Hematopoietic multipotent progenitor cell treated with erythropoietin and hydrocortisone succinate and interleukin-3 and kit ligand, for 6 days (in vitro differentiated cells): ENCODE data around the gene BCL7B.
"Not testable (repeated sequence)": the region's sequence is repeated elsewhere in the genome, so short reads cannot be mapped to it uniquely, and the experiment has no call there.

ENCODE experiments used
- DNase-seq: peaks from one replicate; pipeline ENCODE4 v3.0.0-alpha.2; 2015

Gene BCL7B

DNA sequence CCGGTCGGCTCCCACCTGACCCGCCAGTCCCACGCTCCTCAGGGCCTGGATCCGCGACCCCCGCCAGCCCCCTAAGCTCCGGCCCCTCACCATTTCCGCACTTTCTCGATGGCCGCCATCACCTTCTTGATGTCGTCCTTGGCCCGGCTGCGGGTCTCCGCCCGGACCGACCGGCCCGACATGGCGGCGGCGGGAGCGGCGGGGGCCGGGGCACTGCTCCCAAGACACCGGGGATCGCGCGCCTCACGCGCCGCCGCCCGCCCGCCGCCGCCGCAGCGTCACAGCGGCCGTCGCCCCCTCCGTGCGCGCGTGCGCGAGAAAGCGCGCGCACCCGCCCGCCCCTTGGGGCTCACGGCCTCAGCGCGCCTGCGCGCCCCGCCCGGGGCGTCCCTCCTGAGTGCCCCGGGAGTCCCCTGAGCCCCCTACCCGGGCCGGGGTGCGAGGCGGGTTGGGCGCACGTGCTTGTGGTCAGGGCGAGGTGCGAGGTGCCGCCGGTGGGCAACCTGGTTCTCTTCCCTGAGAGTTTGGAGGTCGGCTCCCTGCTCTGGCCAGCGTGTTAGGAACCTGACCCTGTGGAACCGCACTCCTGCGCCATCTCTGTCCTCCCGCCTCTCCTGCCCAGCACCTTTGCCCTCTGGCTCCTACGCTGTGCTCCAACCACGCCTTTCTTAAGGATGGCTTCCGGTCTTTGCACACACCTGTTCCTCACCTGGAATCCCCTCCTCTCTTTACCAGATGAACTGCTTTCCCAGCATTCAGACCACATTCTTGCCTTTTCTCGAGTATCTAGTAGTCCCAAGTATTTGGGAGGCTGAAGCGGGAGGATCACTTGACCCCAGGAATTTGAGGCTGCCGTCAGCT lies at the start of gene BCL7B:
TSS of gene BCL7B (minus strand) at position 294 of the 861 bp plus-strand sequence. CDS start at position 182, 112 bp downstream.
- peak; percentile 81 for DNase-seq

- no peak for DNase-seq
These were observed 48.2 kb upstream of the BCL7B start for GRCh38 chr7:73605601-73606220.

GRCh38 chr7:73602721-73603651 lies 45.5 kb upstream of the BCL7B start:
- no peak for DNase-seq

GRCh38 chr7:73599916-73600315 lies 42.4 kb upstream of the BCL7B start:
- DNase-seq: no peak

GRCh38 chr7:73599151-73599882 lies 41.8 kb upstream of the BCL7B start:
- DNase-seq: no peak

GRCh38 chr7:73597978-73598782 lies 40.7 kb upstream of the BCL7B start:
- no peak for DNase-seq

DNA sequence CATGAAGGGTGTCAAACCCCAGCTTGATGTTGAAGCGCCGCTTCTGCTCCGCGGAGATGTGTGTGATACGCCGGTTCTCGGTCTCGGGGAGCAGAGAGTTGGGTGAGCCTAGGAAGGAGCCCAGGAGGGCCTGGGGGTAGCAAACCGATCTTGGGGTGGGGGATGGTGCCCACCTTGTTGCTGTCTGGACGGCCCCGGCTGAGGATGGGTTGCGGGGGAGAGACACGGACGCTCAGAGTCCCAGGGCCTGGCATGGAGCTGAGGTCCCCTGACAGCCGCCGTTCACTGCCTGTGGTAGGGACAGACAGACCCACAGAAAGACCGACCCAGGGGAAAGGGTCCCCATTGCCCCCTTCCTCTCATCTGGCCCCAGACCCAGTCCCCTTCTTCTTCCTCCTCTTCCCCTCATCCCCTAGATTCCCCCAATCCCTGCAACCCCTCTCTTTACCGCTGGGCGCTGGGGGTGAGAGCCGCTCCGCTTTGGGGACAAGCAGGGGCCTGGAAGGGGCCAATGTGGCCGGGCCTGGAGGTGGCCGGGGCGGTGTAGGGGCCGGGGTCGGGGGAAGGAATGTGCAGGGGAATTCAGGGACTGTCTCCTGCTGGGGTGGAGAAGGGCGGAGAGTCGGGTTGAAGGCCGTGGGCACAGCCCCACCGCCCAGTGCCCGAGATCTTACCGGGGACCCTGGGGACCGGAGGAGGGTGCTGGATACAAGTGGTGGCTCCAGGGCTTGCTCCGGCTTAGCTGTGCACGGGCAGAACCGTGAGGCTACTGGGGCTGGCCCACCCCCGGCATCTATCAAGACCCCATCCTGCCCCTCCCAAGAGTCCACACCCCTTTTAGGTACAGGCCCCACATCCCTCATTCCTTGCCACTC lies 38.9 kb upstream of the BCL7B start:
- no peak for DNase-seq

DNA sequence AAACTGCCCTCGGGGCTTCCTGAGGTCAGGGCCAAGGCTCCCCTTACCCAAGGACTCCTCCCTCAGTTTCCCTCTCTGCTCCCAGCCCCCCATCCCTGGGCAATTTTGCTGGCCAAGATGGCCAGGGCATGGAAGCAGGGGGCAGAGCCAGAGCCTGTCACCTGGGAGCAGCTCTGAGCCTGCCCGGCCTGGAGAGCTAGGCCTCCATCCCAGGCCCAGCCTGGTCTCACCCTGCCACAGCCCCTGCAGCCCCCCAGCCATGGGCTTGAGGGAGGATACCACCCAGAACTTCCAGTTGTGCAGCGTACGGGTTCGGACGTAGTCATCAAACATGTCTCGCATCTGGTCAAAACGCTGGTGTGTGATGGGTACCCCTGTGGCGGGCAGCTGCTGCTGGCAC lies 37.9 kb upstream of the BCL7B start:
- DNase-seq: no peak

GRCh38 chr7:73593207-73594045 lies 35.9 kb upstream of the BCL7B start:
- DNase-seq: peak; percentile 0

- no peak for DNase-seq
These were observed 29.4 kb upstream of the BCL7B start for GRCh38 chr7:73586911-73587310.

DNA sequence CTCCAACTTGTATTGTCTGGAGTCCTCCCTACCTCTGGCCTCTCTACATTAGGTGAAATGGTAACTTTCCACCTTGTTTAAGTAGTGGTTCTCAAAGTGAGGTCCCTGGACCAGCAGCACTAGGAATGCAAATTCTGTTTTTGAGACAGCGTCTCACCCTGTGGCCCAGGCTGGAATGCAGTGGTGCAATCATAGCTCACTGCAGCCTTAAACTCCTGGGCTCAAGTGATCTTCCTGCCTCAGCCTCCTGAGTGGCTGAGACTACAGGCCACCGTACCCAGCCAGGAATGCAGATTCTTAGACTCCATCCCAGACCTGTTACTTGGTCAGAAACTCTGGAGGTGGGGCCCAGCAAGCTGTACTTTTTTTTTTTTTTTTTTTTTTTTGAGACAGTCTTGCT lies 27.7 kb upstream of the BCL7B start:
- no peak for DNase-seq

GRCh38 chr7:73582664-73583202 lies 25.2 kb upstream of the BCL7B start:
- DNase-seq: no peak

DNA sequence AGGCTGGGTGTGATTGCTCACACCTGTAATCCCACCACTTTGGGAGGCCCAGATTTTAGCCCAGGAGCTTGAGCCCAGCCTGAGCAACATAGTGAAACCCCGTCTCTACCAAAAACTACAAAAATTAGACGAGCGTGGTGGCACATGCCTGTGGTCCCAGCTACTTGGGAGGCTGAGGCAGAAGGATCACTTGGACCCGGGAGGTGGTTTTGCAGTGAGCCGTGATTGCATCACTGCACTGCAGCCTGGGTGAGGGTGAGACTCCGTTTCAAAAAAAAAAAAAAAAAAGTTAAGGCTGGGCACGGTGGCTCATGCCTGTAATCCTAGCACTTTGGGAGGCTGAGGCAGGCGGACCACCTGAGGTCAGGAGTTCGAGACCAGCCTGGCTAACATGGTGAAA lies 23.5 kb upstream of the BCL7B start:
- DNase-seq: not testable (repeated sequence)

GRCh38 chr7:73578342-73579128 lies 21.0 kb upstream of the BCL7B start, which contains the start of gene TBL2:
TBL2 (minus strand) TSS chr7:73578579; CDS start chr7:73578549, 30 bp downstream.
- DNase-seq: peak; percentile 100

GRCh38 chr7:73577627-73578341 lies 20.3 kb upstream of the BCL7B start:
- peak; percentile 40 for DNase-seq

DNA sequence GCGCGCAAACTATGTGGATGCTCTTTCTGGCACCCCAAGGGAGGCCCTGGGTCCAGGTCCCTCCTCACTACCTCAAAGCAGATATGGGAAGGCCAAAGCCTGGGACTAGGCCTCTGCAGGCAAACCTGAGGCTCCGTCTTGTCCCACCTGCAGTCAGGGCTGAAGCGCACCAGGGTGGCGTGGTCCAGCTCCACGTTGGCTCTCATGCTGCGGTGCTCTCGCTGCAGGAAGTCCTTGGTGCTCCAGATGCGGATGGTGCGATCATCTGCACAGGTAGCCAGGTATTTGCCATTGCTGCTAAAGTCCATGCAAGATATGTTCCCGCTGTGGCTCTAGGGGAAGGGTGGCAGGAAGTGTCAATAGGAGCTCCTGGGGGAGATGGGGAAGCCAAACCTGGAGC lies 16.3 kb upstream of the BCL7B start:
- DNase-seq: no peak

DNA sequence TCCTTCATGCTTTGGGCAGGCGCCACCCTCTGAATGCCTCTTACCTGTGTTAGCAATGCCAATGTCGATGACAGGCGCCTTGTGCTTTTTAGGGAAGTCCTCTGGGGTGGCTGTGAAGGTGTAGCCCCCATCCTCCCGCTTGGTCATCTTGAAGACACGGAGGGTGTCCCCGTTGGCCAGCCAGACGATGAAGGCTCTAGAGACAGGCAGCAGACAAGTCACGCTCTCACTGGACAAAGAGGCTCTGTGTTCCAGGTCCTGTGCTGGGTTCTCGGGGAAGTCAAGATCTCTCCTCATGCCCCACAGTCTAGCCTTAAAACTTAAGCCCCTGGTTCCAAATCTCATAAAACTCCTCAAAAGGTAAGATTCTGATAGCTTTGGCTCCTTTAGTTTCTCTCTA lies 15.8 kb upstream of the BCL7B start:
- DNase-seq: no peak

GRCh38 chr7:73572767-73573186 lies 15.3 kb upstream of the BCL7B start:
- DNase-seq: no peak
